Fibroblast of mammary gland (primary cell): ENCODE measurements around the gene MGMT.

Experiments
- DNase-seq: peaks from one replicate; pipeline ENCODE4 v3.0.0-alpha.2; 2010; ENCODE audit warnings: low read depth
- H3K4me3 ChIP-seq: 2 replicates; pipeline ENCODE4 v1.5.1; 2011; ENCODE audit warnings: low read depth, mild to moderate bottlenecking, low read length, moderate library complexity; ENCODE audit not compliant: control insufficient read depth
- TF ChIP-seq, protein P1 (sequence below): conservative IDR thresholded peaks from 2 replicates; pipeline ENCODE4 v1.5.1; 2011; ENCODE audit warnings: low read depth, low read length, inconsistent platforms; ENCODE audit not compliant: control insufficient read depth, insufficient read depth

Gene MGMT

DNA sequence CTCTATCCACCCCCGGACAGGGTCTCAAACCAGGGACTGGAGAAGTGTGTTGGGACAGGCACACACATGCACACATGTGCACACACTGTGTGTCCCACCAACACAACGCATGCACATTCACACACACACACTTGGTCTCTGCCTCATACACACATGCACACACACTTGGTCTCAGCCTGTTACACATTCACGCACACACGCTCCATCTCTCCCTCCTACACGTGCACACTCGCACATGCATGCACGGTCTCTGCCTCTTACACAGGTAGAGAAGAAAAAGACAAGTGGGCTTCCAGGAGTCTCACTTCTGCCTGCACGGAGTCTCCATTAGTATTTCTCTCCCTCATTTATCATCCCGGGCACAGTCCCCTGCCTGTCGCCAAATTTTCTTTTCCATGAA lies 325.8 kb downstream of the MGMT start:
- TF ChIP-seq, protein P1, sequence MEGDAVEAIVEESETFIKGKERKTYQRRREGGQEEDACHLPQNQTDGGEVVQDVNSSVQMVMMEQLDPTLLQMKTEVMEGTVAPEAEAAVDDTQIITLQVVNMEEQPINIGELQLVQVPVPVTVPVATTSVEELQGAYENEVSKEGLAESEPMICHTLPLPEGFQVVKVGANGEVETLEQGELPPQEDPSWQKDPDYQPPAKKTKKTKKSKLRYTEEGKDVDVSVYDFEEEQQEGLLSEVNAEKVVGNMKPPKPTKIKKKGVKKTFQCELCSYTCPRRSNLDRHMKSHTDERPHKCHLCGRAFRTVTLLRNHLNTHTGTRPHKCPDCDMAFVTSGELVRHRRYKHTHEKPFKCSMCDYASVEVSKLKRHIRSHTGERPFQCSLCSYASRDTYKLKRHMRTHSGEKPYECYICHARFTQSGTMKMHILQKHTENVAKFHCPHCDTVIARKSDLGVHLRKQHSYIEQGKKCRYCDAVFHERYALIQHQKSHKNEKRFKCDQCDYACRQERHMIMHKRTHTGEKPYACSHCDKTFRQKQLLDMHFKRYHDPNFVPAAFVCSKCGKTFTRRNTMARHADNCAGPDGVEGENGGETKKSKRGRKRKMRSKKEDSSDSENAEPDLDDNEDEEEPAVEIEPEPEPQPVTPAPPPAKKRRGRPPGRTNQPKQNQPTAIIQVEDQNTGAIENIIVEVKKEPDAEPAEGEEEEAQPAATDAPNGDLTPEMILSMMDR = no peak
- no peak for DNase-seq

DNA sequence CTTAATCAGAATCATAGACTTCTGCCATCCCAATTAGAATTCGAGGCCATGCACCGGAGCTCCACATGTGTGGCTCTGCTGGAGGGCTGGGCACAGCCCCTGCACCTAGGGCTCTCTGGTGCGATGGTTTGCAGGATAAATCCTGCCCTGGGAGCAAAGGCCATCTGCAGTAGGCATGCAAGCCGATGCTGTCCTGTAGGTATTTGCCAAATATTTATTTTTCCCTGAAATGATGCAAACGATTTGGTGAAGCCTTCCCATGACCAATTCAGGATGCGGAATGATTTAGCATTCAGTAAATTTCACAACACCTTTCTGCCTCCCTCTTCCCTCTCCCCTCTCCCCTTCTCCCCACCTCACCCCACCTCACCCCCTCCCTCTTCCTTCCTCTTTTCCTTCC lies 326.4 kb downstream of the MGMT start:
- no peak for DNase-seq
- no peak overlapping the region for H3K4me3 ChIP-seq
- TF ChIP-seq, protein P1 = no peak

More for the DNA sequence above, 325.8 kb downstream of the MGMT start:
- no peak overlapping the region for H3K4me3 ChIP-seq

DNA sequence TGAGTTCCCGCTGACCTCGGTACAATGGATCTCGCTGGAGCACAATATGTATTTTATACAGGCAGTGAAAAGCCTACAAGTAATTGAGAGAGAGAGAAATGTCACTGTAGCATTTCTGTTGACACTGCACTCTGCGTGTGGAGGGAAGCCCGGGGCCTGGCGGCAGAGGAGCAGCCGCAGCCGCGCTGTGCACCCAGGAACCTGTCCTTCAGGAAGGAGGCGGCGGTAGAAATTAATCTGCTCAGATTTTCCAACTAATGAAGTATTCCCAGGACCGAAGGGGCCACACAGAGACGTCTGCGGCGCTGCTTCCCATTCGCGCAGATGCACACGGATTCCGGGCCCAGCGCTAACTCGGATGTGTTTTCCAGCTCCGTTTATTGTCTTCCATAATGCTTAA lies 327.0 kb downstream of the MGMT start:
- TF ChIP-seq, protein P1 = no peak
- H3K4me3 ChIP-seq = no peak overlapping the region
- no peak for DNase-seq

DNA sequence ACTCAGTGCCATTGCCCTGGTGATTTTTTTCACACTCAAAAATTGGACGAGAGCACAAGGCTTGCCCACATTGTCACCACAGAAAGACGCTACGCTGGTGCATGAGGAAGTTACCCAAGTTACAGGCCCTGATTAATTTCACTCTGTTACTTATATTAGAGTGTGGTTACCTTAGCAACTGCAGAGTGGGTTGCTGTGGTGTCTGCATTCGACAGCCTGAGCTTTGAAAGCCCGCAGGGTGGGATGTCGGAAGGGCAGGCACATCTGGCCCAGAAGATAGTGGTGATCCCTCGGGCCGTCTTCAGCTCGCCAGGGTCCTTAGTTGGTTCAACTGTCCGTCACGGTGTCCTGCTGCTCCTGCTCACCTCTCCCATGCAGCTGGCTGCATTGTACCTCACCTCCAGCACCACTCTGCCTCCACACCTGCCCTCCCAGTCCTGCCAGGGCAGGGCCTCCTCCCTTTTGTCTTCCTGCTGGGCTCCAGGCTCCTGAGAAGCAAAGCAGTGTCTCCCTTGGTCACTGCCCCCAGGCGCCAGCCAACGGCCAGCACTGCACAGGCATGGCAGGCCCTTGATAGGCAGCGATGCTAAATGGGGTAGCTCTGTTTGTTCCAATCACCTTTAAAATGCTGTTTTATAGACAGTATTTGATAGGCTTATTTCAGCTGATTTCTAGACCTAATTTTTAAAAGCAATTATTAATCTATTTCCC lies 329.8 kb downstream of the MGMT start:
- H3K4me3 ChIP-seq = no peak overlapping the region
- DNase-seq = no peak
- TF ChIP-seq, protein P1 = no peak

DNA sequence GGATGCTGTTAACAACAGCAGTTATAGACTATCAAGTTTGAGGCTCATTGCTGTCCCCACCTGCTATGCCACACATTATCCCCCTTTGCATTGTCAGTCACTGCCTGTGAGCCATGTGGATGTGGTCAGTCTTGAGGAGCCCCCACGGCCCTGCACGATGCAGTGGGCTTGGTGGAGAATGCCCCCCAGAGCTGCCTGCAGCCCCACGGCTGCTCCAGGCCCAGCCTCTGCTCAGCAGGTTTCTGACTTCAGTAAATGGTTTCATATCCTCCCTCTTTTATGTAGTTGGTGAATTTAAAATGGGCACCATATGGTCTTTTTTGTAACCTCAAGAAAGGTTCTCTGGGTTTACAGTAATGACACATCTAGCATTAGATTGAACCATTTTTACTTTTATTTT lies 332.9 kb downstream of the MGMT start:
- H3K4me3 ChIP-seq = no peak overlapping the region
- no peak for DNase-seq
- TF ChIP-seq, protein P1 = no peak

DNA sequence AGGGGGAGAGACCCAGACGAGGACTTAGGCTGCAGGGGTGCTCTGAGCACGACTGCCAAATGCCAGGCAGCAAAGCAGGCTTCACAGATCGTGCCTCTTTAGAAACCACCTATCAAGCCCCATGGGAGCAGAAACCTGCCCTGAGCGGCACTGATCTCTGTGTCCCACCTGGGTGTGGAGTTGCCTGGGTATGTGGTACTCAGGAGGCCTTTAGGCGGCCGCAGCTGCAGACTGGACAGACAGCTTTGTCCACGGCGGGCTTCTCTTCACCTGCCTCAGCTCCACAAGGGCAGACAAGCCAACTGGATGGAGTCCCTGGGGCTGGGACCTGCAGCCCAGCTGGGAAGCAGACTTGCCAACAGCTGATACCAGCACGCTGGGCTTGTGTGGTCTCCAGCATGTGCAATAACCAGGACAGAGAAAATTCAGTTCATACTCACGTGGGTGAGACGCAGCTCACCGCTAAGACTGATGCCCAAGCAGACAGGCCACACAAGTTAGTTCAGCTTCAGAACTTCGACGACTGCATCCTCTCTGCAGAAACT lies 333.8 kb downstream of the MGMT start:
- no peak for DNase-seq
- no peak overlapping the region for H3K4me3 ChIP-seq
- TF ChIP-seq, protein P1 = no peak
